Activated T-helper 2 cell treated with anti-CD3 and anti-CD28 coated beads, Interferon-gamma antibody, Interleukin-2, Interleukin-4, amounts not matched to agents 10 μg/mL and 5 μg/mL and 100 μg/mL, durations not matched to agents 14 hours and 24 hours and 36 hours (primary cell): ENCODE results near the gene PRELP. TPM values are rescaled to one million over a fixed set of nuclear protein-coding genes. Genes with fewer than 3 reads are reported as not detected.
A peak's percentile ranks its signal among the peaks of the same experiment; 100 is the strongest.

Experiments used
- DNase-seq: peaks from one replicate; pipeline ENCODE4 v3.0.0; 2021; ENCODE audit warnings: low spot score
- H3K27ac Mint-ChIP-seq: one replicate; pipeline ENCODE4 v1.8.0; 2021; ENCODE audit warnings: mixed read lengths
- H3K27me3 Mint-ChIP-seq: one replicate; pipeline ENCODE4 v1.8.0; 2021; ENCODE audit warnings: low read depth, mixed read lengths
- H3K36me3 Mint-ChIP-seq: one replicate; pipeline ENCODE4 v1.8.0; 2021; ENCODE audit warnings: low read depth, mixed read lengths
- H3K4me1 Mint-ChIP-seq: one replicate; pipeline ENCODE4 v1.8.0; 2021; ENCODE audit warnings: low read depth, mixed read lengths
- H3K4me3 Mint-ChIP-seq: one replicate; pipeline ENCODE4 v1.8.0; 2021; ENCODE audit warnings: low read depth, mild to moderate bottlenecking, moderate library complexity, mixed read lengths
- H3K9me3 Mint-ChIP-seq: one replicate; pipeline ENCODE4 v1.8.0; 2021; ENCODE audit warnings: mixed read lengths
- intact Hi-C: fragments of 100-400 bp; cut with micrococcal nuclease; formaldehyde crosslinking; loops from one replicate; pipeline ENCODE4 v1.15.1; 2023
- total RNA-seq: library from RNA; stranded (reverse); gene quantifications from 2 replicates; pipeline ENCODE4 v1.2.3, GENCODE V29; 2022

PRELP gene
- total RNA-seq, 1 donor from 2014 or later: not detected

GRCh38 chr1:203471841-203472240, 3.8 kb upstream of the PRELP start:
- Mint-ChIP-seq H3K9me3 (no peaks in the 10 kb centered on the region), H3K4me1 (no peaks in the 10 kb centered on the region), H3K4me3 (no peak overlapping the region), H3K27me3 (peaks cover 22% of the 10 kb centered on the region), H3K36me3 (no peaks in the 10 kb centered on the region), H3K27ac (no peak overlapping the region)
- intact Hi-C loops: no loop called here
- no peak for DNase-seq

- H3K27ac Mint-ChIP-seq: no peak overlapping the region
- no peaks in the 10 kb centered on the region for H3K9me3 Mint-ChIP-seq
- DNase-seq: no peak
- H3K4me3 Mint-ChIP-seq: no peak overlapping the region
- intact Hi-C loops: no loop called here
- H3K4me1 Mint-ChIP-seq: peaks cover 1% of the 10 kb centered on the region
- no peaks in the 10 kb centered on the region for H3K36me3 Mint-ChIP-seq
- H3K27me3 Mint-ChIP-seq: peaks cover 18% of the 10 kb centered on the region
Observed at GRCh38 chr1:203473281-203473680, 2.3 kb upstream of the PRELP start.

GRCh38 chr1:203473781-203474305, 1.8 kb upstream of the PRELP start:
- Mint-ChIP-seq H3K4me3 (no peak overlapping the region), H3K27me3 (peaks cover 21% of the 10 kb centered on the region), H3K4me1 (peaks cover 1% of the 10 kb centered on the region), H3K27ac (no peak overlapping the region), H3K36me3 (no peaks in the 10 kb centered on the region), H3K9me3 (no peaks in the 10 kb centered on the region)
- DNase-seq: no peak
- intact Hi-C loops: no loop called here

GRCh38 chr1:203476216-203476814, 709 bp downstream of the PRELP start:
- intact Hi-C loops: no loop called here
- no peaks in the 10 kb centered on the region for H3K9me3 Mint-ChIP-seq
- no peak for DNase-seq
- H3K27ac Mint-ChIP-seq: no peak overlapping the region
- H3K4me1 Mint-ChIP-seq: peaks cover 1% of the 10 kb centered on the region
- H3K36me3 Mint-ChIP-seq: no peaks in the 10 kb centered on the region
- peaks cover 20% of the 10 kb centered on the region for H3K27me3 Mint-ChIP-seq
- no peak overlapping the region for H3K4me3 Mint-ChIP-seq

- Mint-ChIP-seq H3K36me3 (no peaks in the 10 kb centered on the region), H3K4me3 (no peak overlapping the region), H3K9me3 (no peaks in the 10 kb centered on the region), H3K27ac (no peak overlapping the region), H3K4me1 (peaks cover 1% of the 10 kb centered on the region), H3K27me3 (peaks cover 20% of the 10 kb centered on the region)
- intact Hi-C loops: no loop called here
- no peak for DNase-seq
Observed at GRCh38 chr1:203477748-203478147, 2.1 kb downstream of the PRELP start.

- Mint-ChIP-seq H3K4me3 (no peak overlapping the region), H3K27me3 (peaks cover 20% of the 10 kb centered on the region), H3K36me3 (no peaks in the 10 kb centered on the region), H3K27ac (no peak overlapping the region), H3K9me3 (no peaks in the 10 kb centered on the region), H3K4me1 (peaks cover 1% of the 10 kb centered on the region)
- intact Hi-C loops: no loop called here
- DNase-seq: no peak
Observed at GRCh38 chr1:203478231-203478630, 2.6 kb downstream of the PRELP start.

GRCh38 chr1:203478986-203479385, 3.4 kb downstream of the PRELP start:
- no peak overlapping the region for H3K27ac Mint-ChIP-seq
- peaks cover 1% of the 10 kb centered on the region for H3K4me1 Mint-ChIP-seq
- peaks cover 17% of the 10 kb centered on the region for H3K27me3 Mint-ChIP-seq
- DNase-seq: no peak
- no peak overlapping the region for H3K4me3 Mint-ChIP-seq
- no peaks in the 10 kb centered on the region for H3K9me3 Mint-ChIP-seq
- no peaks in the 10 kb centered on the region for H3K36me3 Mint-ChIP-seq
- intact Hi-C loops: no loop called here

GRCh38 chr1:203479646-203480045, 4.0 kb downstream of the PRELP start:
- no peaks in the 10 kb centered on the region for H3K9me3 Mint-ChIP-seq
- H3K27me3 Mint-ChIP-seq: peaks cover 13% of the 10 kb centered on the region
- no peak overlapping the region for H3K4me3 Mint-ChIP-seq

GRCh38 chr1:203480084-203480483, 4.5 kb downstream of the PRELP start:
- intact Hi-C loops: no loop called here
- peaks cover 1% of the 10 kb centered on the region for H3K4me1 Mint-ChIP-seq
- no peak overlapping the region for H3K4me3 Mint-ChIP-seq
- H3K27me3 Mint-ChIP-seq: peaks cover 12% of the 10 kb centered on the region
- H3K9me3 Mint-ChIP-seq: no peaks in the 10 kb centered on the region
- DNase-seq: no peak
- no peak overlapping the region for H3K27ac Mint-ChIP-seq
- no peaks in the 10 kb centered on the region for H3K36me3 Mint-ChIP-seq

More at GRCh38 chr1:203479646-203480045, 4.0 kb downstream of the PRELP start:
- Mint-ChIP-seq H3K4me1 (peaks cover 1% of the 10 kb centered on the region), H3K36me3 (no peaks in the 10 kb centered on the region), H3K27ac (no peak overlapping the region)
- intact Hi-C loops: no loop called here
- DNase-seq: no peak

- H3K27me3 Mint-ChIP-seq: peaks cover 10% of the 10 kb centered on the region
- intact Hi-C loops: no loop called here
- H3K36me3 Mint-ChIP-seq: no peaks in the 10 kb centered on the region
- no peak for DNase-seq
- peaks cover 1% of the 10 kb centered on the region for H3K4me1 Mint-ChIP-seq
- H3K4me3 Mint-ChIP-seq: no peak overlapping the region
- no peak overlapping the region for H3K27ac Mint-ChIP-seq
- no peaks in the 10 kb centered on the region for H3K9me3 Mint-ChIP-seq
Observed at GRCh38 chr1:203480525-203481084, 5.0 kb downstream of the PRELP start.

GRCh38 chr1:203481196-203481595, 5.6 kb downstream of the PRELP start:
- peaks cover 6% of the 10 kb centered on the region for H3K27me3 Mint-ChIP-seq

GRCh38 chr1:203486618-203487370, 11.2 kb downstream of the PRELP start:
- peak overlapping the region; percentile 73 for H3K4me3 Mint-ChIP-seq
- H3K9me3 Mint-ChIP-seq: no peaks in the 10 kb centered on the region
- H3K4me1 Mint-ChIP-seq: no peaks in the 10 kb centered on the region
- no peak overlapping the region for H3K27ac Mint-ChIP-seq
- no peak for DNase-seq
- intact Hi-C loops: loop anchor here (1.0 kb wide), 2 partner anchors 146 to 219 kb away; no protein-coding TSS in a partner anchor
- peaks cover 3% of the 10 kb centered on the region for H3K27me3 Mint-ChIP-seq
- H3K36me3 Mint-ChIP-seq: no peaks in the 10 kb centered on the region

More at GRCh38 chr1:203481196-203481595, 5.6 kb downstream of the PRELP start:
- peaks cover 1% of the 10 kb centered on the region for H3K4me1 Mint-ChIP-seq
- H3K36me3 Mint-ChIP-seq: no peaks in the 10 kb centered on the region
- intact Hi-C loops: no loop called here
- H3K4me3 Mint-ChIP-seq: no peak overlapping the region
- no peak overlapping the region for H3K27ac Mint-ChIP-seq
- no peak for DNase-seq
- no peaks in the 10 kb centered on the region for H3K9me3 Mint-ChIP-seq

GRCh38 chr1:203488539-203488938, 12.9 kb downstream of the PRELP start:
- intact Hi-C loops: no loop called here
- H3K27ac Mint-ChIP-seq: no peak overlapping the region
- H3K9me3 Mint-ChIP-seq: no peaks in the 10 kb centered on the region
- no peak for DNase-seq
- H3K4me1 Mint-ChIP-seq: no peaks in the 10 kb centered on the region
- H3K27me3 Mint-ChIP-seq: peaks cover 6% of the 10 kb centered on the region
- no peak overlapping the region for H3K4me3 Mint-ChIP-seq
- H3K36me3 Mint-ChIP-seq: no peaks in the 10 kb centered on the region
